Caco-2 (cell line): ENCODE results near the gene IQGAP3. TPM values are rescaled to one million over a fixed set of nuclear protein-coding genes. Genes with fewer than 3 reads are reported as not detected.

ENCODE experiments used
- BruUV-seq: library from RNA; stranded (reverse); fragments of 400-500 nt; replicated peaks from 2 replicates; lab custom pipeline; 2021; lab: Mats Ljungman, UMichigan
- CTCF ChIA-PET: fragments of 300-600 bp; sonication (Branson Sonifier 250); formaldehyde crosslinking; loops from one replicate; lab custom pipeline; 2022; ENCODE audit warnings: antibody characterized with exemption; lab: Charles Lee
- POLR2A ChIA-PET: fragments of 300-600 bp; sonication (Branson Sonifier 250); formaldehyde crosslinking; loops from one replicate; lab custom pipeline; 2022; ENCODE audit warnings: antibody characterized with exemption; lab: Charles Lee
- DNase-seq, 2 experiments: peaks; one replicate each; pipeline versions ENCODE4 v3.0.0 to v3.0.0-alpha.2; 2020 to 2022
- H3K27me3 ChIP-seq: replicated peaks from 2 replicates; pipeline ENCODE4 v1.6.0; 2011; ENCODE audit warnings: low read length; ENCODE audit not compliant: control insufficient read depth, insufficient read depth
- H3K36me3 ChIP-seq: 2 replicates; pipeline ENCODE4 v1.5.1; 2011; ENCODE audit warnings: low read length; ENCODE audit not compliant: control insufficient read depth, insufficient read depth
- H3K4me1 ChIP-seq: fragments of 250-450 bp; sonication (Bioruptor Pico); 2 replicates; pipeline ENCODE4 v1.5.1; 2020; ENCODE audit warnings: mild to moderate bottlenecking
- H3K4me3 ChIP-seq: 2 replicates; pipeline ENCODE4 v1.5.1; 2011; ENCODE audit warnings: low read depth, mild to moderate bottlenecking, control low read depth, low read length
- H3K9me3 ChIP-seq: fragments of 250-450 bp; sonication (Bioruptor Pico); 2 replicates; pipeline ENCODE4 v1.5.1; 2020; ENCODE audit warnings: mild to moderate bottlenecking, moderate library complexity
- H3K27ac Mint-ChIP-seq: one replicate; pipeline ENCODE4 v1.8.0; 2022; ENCODE audit warnings: mixed read lengths; ENCODE audit not compliant: unreplicated experiment
- H3K27me3 Mint-ChIP-seq: one replicate; pipeline ENCODE4 v1.8.0; 2022; ENCODE audit warnings: mixed read lengths; ENCODE audit not compliant: insufficient read depth, unreplicated experiment
- H3K36me3 Mint-ChIP-seq: one replicate; pipeline ENCODE4 v1.8.0; 2022; ENCODE audit warnings: mild to moderate bottlenecking, mixed read lengths; ENCODE audit not compliant: insufficient read depth, unreplicated experiment
- H3K4me1 Mint-ChIP-seq: one replicate; pipeline ENCODE4 v1.8.0; 2022; ENCODE audit warnings: low read depth, mixed read lengths; ENCODE audit not compliant: unreplicated experiment
- H3K4me3 Mint-ChIP-seq: one replicate; pipeline ENCODE4 v1.8.0; 2022; ENCODE audit warnings: mild to moderate bottlenecking, moderate library complexity, mixed read lengths; ENCODE audit not compliant: unreplicated experiment
- H3K9me3 Mint-ChIP-seq: one replicate; pipeline ENCODE4 v1.8.0; 2022; ENCODE audit warnings: mixed read lengths; ENCODE audit not compliant: unreplicated experiment
- CTCF ChIP-seq, 2 experiments: fragments of 200-600 bp in 1 of 2; IDR thresholded peaks; 1 replicate in 1 of 2; 2 replicates in 1 of 2; pipeline versions ENCODE4 v1.5.1 to v1.8.0; 2011 to 2022; ENCODE audit warnings: antibody characterized with exemption in 1 of 2, control low read depth in 1 of 2, inconsistent platforms in 1 of 2, low read depth in 1 of 2, low read length in 1 of 2, mild to moderate bottlenecking in 1 of 2, moderate library complexity in 1 of 2; ENCODE audit not compliant: insufficient read depth in 1 of 2, severe bottlenecking in 1 of 2, unreplicated experiment in 1 of 2
- intact Hi-C: fragments of 100-400 bp; cut with micrococcal nuclease; formaldehyde crosslinking; loops from one replicate; pipeline ENCODE4 v1.10.0; 2022; ENCODE audit not compliant: unreplicated experiment
- total RNA-seq: library from RNA; stranded (reverse); gene quantifications from 2 replicates; pipeline ENCODE4 v1.2.3, GENCODE V29; 2022

The IQGAP3 gene
- total RNA-seq, 1 experiment from 2014 or later = 37.6 TPM

- peaks cover 7% of the 10 kb centered on the region for H3K36me3 ChIP-seq
- H3K27ac Mint-ChIP-seq = no peak overlapping the region
Observed at GRCh38 chr1:156479093-156480015, 93.0 kb downstream of the IQGAP3 start.

GRCh38 chr1:156478250-156478627 is 94.1 kb downstream of the IQGAP3 start:
- TF ChIP-seq CTCF (IDR thresholded peaks at IDR 0.05; ENCODE audit: insufficient read depth in 1 of 2, low read depth in 1 of 2, low read length in 1 of 2, severe bottlenecking in 1 of 2, unreplicated experiment in 1 of 2) = no peak
- no peaks in the 10 kb centered on the region for H3K4me1 ChIP-seq
- DNase-seq = no peak
- H3K27me3 ChIP-seq = no peaks in the 10 kb centered on the region
- Mint-ChIP-seq H3K9me3 (no peaks in the 10 kb centered on the region), H3K27ac (no peak overlapping the region), H3K27me3 (no peaks in the 10 kb centered on the region), H3K4me1 (no peaks in the 10 kb centered on the region), H3K36me3 (peaks cover 38% of the 10 kb centered on the region), H3K4me3 (no peak overlapping the region)
- no TSS peak for BruUV-seq
- H3K36me3 ChIP-seq = peaks cover 7% of the 10 kb centered on the region
- intact Hi-C loops = no loop called here
- no peak overlapping the region for H3K4me3 ChIP-seq
- POLR2A ChIA-PET = no interaction called here
- CTCF ChIA-PET = no interaction called here
- H3K9me3 ChIP-seq = no peaks in the 10 kb centered on the region

More at GRCh38 chr1:156479093-156480015, 93.0 kb downstream of the IQGAP3 start:
- ChIA-PET POLR2A (interaction anchor here (0.6 kb wide), 1 partner anchor 21 kb away, joined by 3 read pairs; the partner anchor contains the start of gene MEF2D), CTCF (interaction anchor here (2.0 kb wide), 1 partner anchor 22 kb away, joined by 9 read pairs; no protein-coding TSS in a partner anchor)
- Mint-ChIP-seq H3K36me3 (peaks cover 31% of the 10 kb centered on the region), H3K4me3 (no peak overlapping the region), H3K4me1 (no peaks in the 10 kb centered on the region), H3K9me3 (no peaks in the 10 kb centered on the region), H3K27me3 (no peaks in the 10 kb centered on the region)
- no peak for DNase-seq
- no TSS peak for BruUV-seq
- TF ChIP-seq CTCF (IDR thresholded peaks at IDR 0.05; ENCODE audit: insufficient read depth in 1 of 2, low read depth in 1 of 2, low read length in 1 of 2, severe bottlenecking in 1 of 2, unreplicated experiment in 1 of 2) = no peak
- H3K4me1 ChIP-seq = no peaks in the 10 kb centered on the region
- intact Hi-C loops = loop anchor here (2.0 kb wide), 1 partner anchor 23 kb away; no protein-coding TSS in a partner anchor
- no peak overlapping the region for H3K4me3 ChIP-seq
- H3K9me3 ChIP-seq = no peaks in the 10 kb centered on the region
- no peaks in the 10 kb centered on the region for H3K27me3 ChIP-seq

GRCh38 chr1:156477526-156478249 is 94.7 kb downstream of the IQGAP3 start:
- no peaks in the 10 kb centered on the region for H3K9me3 Mint-ChIP-seq
- no peak overlapping the region for H3K4me3 Mint-ChIP-seq
- H3K27ac Mint-ChIP-seq = no peak overlapping the region
- Histone ChIP-seq H3K27me3 (no peaks in the 10 kb centered on the region), H3K9me3 (no peaks in the 10 kb centered on the region), H3K4me3 (no peak overlapping the region), H3K36me3 (peaks cover 7% of the 10 kb centered on the region), H3K4me1 (no peaks in the 10 kb centered on the region)
- TF ChIP-seq CTCF (IDR thresholded peaks at IDR 0.05; ENCODE audit: insufficient read depth in 1 of 2, low read depth in 1 of 2, low read length in 1 of 2, severe bottlenecking in 1 of 2, unreplicated experiment in 1 of 2) = no peak
- H3K36me3 Mint-ChIP-seq = peaks cover 35% of the 10 kb centered on the region
- POLR2A ChIA-PET = no interaction called here
- H3K27me3 Mint-ChIP-seq = no peaks in the 10 kb centered on the region
- CTCF ChIA-PET = no interaction called here
- no TSS peak for BruUV-seq
- H3K4me1 Mint-ChIP-seq = no peaks in the 10 kb centered on the region
- intact Hi-C loops = no loop called here
- no peak for DNase-seq
